Choroid plexus epithelial cell (primary cell): Measurements from ENCODE around the gene SETD2.
A peak's percentile ranks its signal among the peaks of the same experiment; 100 is the strongest.
"Not testable (repeated sequence)": the region's sequence is repeated elsewhere in the genome, so short reads cannot be mapped to it uniquely, and the experiment has no call there.

Experiments
- DNase-seq: peaks from one replicate; pipeline ENCODE4 v3.0.0-alpha.2; 2010; ENCODE audit warnings: low read depth
- H3K4me3 ChIP-seq: 2 replicates; pipeline ENCODE4 v1.5.1; 2011; ENCODE audit warnings: low read depth, mild to moderate bottlenecking, control low read depth, low read length, moderate library complexity
- CTCF ChIP-seq: conservative IDR thresholded peaks from 2 replicates; pipeline ENCODE4 v1.5.1; 2011; ENCODE audit warnings: low read depth, mild to moderate bottlenecking, control low read depth, inconsistent platforms, low read length, moderate library complexity

Gene SETD2

GRCh38 chr3:47194994-47195393 lies 31.1 kb upstream of the SETD2 start:
- no peak overlapping the region for H3K4me3 ChIP-seq
- TF ChIP-seq CTCF, result no peak
- DNase-seq, result no peak

- peak; percentile 52 for DNase-seq
- TF ChIP-seq CTCF, result no peak
- no peak overlapping the region for H3K4me3 ChIP-seq
Observed at GRCh38 chr3:47193871-47194859, 30.3 kb upstream of the SETD2 start.

- TF ChIP-seq CTCF, result no peak
- no peak overlapping the region for H3K4me3 ChIP-seq
- no peak for DNase-seq
Observed at GRCh38 chr3:47186285-47186684, 22.4 kb upstream of the SETD2 start.

GRCh38 chr3:47181685-47182084 lies 17.8 kb upstream of the SETD2 start:
- H3K4me3 ChIP-seq, DNase-seq: not testable (repeated sequence)

GRCh38 chr3:47180011-47180410 lies 16.1 kb upstream of the SETD2 start:
- DNase-seq, H3K4me3 ChIP-seq: not testable (repeated sequence)

- TF ChIP-seq CTCF, result no peak
- H3K4me3 ChIP-seq, result no peak overlapping the region
- DNase-seq, result no peak
Observed at GRCh38 chr3:47176582-47176981, 12.7 kb upstream of the SETD2 start.

- H3K4me3 ChIP-seq, result peak overlapping the region; percentile 96
- DNase-seq, result peak; percentile 41
- TF ChIP-seq CTCF, result no peak
Observed at GRCh38 chr3:47163169-47164006, 525 bp downstream of the SETD2 start.

- TF ChIP-seq CTCF, result no peak
- peak; percentile 24 for DNase-seq
- peak overlapping the region; percentile 96 for H3K4me3 ChIP-seq
Observed at GRCh38 chr3:47162697-47163168, 1.2 kb downstream of the SETD2 start.
